H7 (cell line): ENCODE measurements around the gene DKK1. TPM values are rescaled to one million over a fixed set of nuclear protein-coding genes. Genes with fewer than 3 reads are reported as not detected.

Source experiments
- DNase-seq: peaks from one replicate; pipeline ENCODE4 v3.0.0; 2012
- H3K27me3 ChIP-seq: 2 replicates; pipeline ENCODE4 v1.6.0; 2011; ENCODE audit warnings: mild to moderate bottlenecking, low read length; ENCODE audit not compliant: control insufficient read depth, insufficient read depth
- H3K36me3 ChIP-seq: replicated peaks from 2 replicates; pipeline ENCODE4 v1.5.1; 2011; ENCODE audit warnings: low read length; ENCODE audit not compliant: control insufficient read depth, insufficient read depth
- H3K4me3 ChIP-seq: 2 replicates; pipeline ENCODE4 v1.5.1; 2011; ENCODE audit warnings: low read depth, mild to moderate bottlenecking, control low read depth, low read length, moderate library complexity; ENCODE audit not compliant: insufficient read depth
- total RNA-seq: library from RNA; depleted of rRNA; stranded (reverse); fragments of >200 nt; shearing (Covaris generic); gene quantifications from 2 replicates; pipeline ENCODE4 v1.2.3, GENCODE V29; 2014; rRNA removed

DKK1 gene, protein sequence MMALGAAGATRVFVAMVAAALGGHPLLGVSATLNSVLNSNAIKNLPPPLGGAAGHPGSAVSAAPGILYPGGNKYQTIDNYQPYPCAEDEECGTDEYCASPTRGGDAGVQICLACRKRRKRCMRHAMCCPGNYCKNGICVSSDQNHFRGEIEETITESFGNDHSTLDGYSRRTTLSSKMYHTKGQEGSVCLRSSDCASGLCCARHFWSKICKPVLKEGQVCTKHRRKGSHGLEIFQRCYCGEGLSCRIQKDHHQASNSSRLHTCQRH
- 1.0 and 1.3 TPM in 2 replicates for total RNA-seq

DNA sequence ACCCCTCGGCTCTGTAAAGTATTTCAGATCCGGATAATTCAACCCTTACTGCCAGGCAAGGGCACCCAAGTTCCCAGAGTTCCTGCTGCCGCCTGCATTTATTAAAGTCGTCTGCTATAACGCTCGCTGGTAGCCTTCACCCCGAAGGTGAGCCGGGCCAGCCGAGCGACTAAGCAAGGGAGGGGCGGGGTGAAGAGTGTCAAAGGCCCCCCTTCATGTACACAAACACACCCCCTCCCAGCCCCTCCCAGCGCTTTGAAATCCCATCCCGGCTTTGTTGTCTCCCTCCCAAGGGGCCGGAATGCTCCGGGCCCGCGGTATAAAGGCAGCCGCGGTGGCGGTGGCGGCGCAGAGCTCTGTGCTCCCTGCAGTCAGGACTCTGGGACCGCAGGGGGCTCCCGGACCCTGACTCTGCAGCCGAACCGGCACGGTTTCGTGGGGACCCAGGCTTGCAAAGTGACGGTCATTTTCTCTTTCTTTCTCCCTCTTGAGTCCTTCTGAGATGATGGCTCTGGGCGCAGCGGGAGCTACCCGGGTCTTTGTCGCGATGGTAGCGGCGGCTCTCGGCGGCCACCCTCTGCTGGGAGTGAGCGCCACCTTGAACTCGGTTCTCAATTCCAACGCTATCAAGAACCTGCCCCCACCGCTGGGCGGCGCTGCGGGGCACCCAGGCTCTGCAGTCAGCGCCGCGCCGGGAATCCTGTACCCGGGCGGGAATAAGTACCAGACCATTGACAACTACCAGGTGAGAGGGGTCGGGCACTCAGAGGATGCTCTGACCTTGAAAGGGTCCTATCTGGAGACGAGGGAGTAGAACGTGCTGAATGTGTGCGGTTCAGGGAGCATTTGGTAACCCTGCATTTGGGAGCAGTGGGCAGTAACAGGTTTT, at the start of gene DKK1:
Gene DKK1, plus strand, starts transcription at position 349 of the 889 bp plus-strand sequence. Its CDS starts 154 bp downstream, at position 503.
- peak within 1 kb of the TSS; percentile 52 for H3K4me3 ChIP-seq
- peak; percentile 88 for DNase-seq
- peaks cover 72% of the 10 kb centered on the region for H3K27me3 ChIP-seq
- no peaks in the 10 kb centered on the region for H3K36me3 ChIP-seq

DNA sequence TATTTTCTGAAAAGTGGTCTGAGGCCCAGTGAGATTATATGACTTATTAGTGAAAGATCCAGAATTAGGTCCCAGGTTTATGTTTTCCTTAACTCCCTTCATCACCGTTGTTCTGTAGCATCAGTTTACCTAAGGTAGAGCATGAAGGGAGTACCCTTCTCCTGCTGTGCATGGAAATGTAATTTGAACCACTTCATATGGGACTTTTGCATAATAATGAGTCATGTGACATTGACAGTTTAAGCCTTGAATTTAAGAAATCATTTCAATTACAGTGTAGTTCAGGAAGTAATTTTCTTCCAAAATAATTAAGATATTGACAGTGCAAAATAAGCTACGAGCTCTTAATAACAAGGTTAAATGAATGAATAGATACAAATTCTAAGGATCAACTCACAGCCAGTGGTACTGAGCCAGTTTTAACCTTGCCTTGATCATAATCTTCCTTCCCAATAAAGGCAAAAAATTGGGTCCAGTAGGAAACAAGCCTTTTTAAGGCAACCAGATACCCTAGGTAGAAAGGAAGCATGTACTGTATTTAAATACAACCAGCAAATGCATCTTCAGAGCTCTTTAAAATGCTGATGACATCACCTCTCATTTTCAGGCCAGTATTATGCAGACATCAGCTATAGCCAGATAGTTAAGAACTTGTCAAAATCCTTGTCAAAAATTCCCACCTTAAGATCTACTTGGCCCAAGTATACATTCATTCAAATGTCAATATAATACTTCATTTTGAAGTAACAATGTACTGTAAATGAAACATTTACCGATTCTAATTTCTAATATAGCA, 48.8 kb upstream of the DKK1 start:
- Histone ChIP-seq H3K4me3 (no peak overlapping the region), H3K27me3 (no peaks in the 10 kb centered on the region), H3K36me3 (no peaks in the 10 kb centered on the region)

GRCh38 chr10:52266858-52267257, 47.2 kb upstream of the DKK1 start:
- H3K36me3 ChIP-seq, result no peaks in the 10 kb centered on the region
- no peak overlapping the region for H3K4me3 ChIP-seq

More for the DNA sequence above, 48.8 kb upstream of the DKK1 start:
- no peak for DNase-seq

DNA sequence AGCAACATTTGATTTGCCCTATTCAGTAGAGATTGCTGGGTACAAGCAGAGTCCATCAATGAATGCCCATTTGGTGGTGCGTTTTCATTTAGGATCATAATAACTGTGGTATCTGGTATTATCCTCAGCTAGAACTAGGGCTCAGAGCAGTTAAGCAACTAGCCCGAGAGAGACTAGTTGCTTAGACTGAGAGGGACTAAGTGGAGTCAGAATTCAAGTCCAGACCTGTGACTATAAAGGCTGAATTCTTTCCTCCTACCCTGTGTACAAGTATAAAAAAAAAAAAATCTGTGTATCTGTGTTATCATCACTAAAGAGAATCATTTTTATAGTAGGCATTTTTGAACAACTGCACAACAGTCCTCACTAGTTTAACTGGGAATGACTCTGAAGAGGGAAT, 45.3 kb upstream of the DKK1 start:
- DNase-seq, result no peak
- no peak overlapping the region for H3K4me3 ChIP-seq
- H3K36me3 ChIP-seq, result no peaks in the 10 kb centered on the region
- no peaks in the 10 kb centered on the region for H3K27me3 ChIP-seq

More at GRCh38 chr10:52266858-52267257, 47.2 kb upstream of the DKK1 start:
- no peaks in the 10 kb centered on the region for H3K27me3 ChIP-seq
- no peak for DNase-seq

DNA sequence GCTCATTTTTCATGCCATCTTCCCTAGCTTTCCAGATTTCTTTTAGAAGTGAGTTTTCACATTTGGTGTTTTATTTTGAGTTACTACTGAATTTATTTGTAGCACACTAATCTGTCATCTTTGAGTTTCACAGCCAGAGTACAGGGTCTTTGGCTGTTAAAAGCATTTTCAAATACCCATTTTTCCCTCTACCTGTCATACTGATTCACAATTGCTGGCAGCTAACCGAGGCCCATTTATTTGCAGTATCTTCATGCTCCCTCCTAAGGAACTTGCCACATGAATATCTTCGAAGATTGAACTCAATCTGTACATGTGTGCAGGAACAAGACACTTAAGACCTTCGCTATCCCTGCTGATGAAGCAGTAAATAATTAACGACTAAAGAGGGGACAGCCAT, 44.8 kb upstream of the DKK1 start:
- H3K27me3 ChIP-seq, result no peaks in the 10 kb centered on the region
- H3K4me3 ChIP-seq, result no peak overlapping the region
- DNase-seq, result no peak
- H3K36me3 ChIP-seq, result no peaks in the 10 kb centered on the region

DNA sequence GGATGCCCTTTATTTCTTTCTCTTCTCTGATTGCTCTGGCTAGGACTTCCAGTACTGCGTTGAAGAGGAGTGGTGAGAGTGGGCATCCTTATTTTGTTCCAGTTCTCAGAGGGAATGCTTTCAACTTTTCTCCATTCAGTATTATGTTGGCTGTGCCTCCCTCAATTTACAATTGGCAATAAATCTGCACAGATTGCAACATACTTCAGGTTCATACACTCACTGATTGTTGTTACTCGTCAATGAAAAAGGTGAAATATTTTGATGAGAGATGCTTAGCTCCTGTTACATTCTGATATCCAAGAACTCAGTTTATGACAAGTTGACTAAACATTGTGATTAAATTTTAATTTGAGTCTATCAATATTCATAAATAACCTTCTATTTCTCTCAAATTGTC, 37.9 kb upstream of the DKK1 start:
- Histone ChIP-seq H3K4me3 (no peak overlapping the region), H3K36me3 (no peaks in the 10 kb centered on the region), H3K27me3 (no peaks in the 10 kb centered on the region)
- no peak for DNase-seq

DNA sequence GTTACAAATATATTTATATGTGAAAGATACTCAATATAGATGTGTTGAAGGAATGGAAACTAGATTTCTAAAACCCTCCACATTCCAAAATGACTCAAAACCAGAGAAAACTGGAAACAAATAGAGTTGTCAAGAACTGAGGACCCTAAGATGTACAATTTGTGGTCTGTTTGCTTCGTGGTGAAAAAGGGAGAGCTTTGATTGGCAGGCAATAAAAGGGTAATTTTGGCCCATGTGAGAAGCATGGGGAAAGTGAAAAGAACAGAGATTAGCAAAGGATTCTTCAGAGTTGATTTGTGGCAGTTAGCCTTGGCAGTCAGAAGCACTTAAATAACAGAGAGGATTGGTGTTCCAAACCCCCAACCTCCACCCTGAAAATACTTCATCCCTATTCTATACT, 37.1 kb upstream of the DKK1 start:
- no peak for DNase-seq
- Histone ChIP-seq H3K36me3 (no peaks in the 10 kb centered on the region), H3K27me3 (no peaks in the 10 kb centered on the region), H3K4me3 (no peak overlapping the region)

DNA sequence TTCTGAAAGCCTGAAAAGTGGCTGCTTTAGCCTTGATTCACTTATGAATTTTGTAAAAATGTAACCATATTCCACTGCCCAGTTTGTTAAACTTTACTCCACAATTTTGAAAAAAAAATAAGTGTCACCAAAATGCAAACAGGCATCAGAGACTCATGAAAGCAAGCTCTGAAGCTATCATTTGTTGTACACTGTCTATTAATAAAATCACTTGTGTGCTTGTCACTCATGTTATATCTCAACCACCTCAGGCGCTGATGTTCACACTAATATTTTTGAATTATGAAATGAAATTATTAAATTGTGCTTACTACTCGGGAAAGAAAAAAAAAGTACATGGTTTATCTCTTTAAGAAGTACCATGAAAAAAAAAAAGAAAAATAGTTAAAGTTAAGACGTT, 34.5 kb upstream of the DKK1 start:
- Histone ChIP-seq H3K4me3 (no peak overlapping the region), H3K27me3 (no peaks in the 10 kb centered on the region), H3K36me3 (no peaks in the 10 kb centered on the region)
- DNase-seq, result no peak

DNA sequence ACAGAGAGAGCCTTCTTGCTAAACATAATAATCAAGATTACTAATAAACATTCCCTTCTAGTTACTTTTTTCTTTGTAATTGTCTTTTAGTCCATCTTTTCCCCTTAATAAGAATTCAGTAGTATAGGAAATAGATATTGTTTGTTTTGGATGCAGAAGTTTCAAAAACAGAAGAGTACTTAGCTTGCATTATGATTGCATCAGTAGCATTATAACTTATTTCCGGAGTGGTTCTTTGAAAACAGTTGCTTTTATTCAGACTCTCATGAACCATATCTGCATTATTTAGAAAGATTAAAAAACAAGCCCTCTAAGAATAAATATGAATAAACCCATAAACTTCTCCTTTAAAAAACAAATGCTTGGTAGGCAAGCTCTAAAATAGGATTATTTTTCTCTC, 34.0 kb upstream of the DKK1 start:
- Histone ChIP-seq H3K36me3 (no peaks in the 10 kb centered on the region), H3K4me3 (no peak overlapping the region), H3K27me3 (no peaks in the 10 kb centered on the region)
- no peak for DNase-seq

- Histone ChIP-seq H3K36me3 (no peaks in the 10 kb centered on the region), H3K27me3 (no peaks in the 10 kb centered on the region), H3K4me3 (no peak overlapping the region)
- DNase-seq, result no peak
These were observed 30.9 kb upstream of the DKK1 start for GRCh38 chr10:52283174-52283573.

DNA sequence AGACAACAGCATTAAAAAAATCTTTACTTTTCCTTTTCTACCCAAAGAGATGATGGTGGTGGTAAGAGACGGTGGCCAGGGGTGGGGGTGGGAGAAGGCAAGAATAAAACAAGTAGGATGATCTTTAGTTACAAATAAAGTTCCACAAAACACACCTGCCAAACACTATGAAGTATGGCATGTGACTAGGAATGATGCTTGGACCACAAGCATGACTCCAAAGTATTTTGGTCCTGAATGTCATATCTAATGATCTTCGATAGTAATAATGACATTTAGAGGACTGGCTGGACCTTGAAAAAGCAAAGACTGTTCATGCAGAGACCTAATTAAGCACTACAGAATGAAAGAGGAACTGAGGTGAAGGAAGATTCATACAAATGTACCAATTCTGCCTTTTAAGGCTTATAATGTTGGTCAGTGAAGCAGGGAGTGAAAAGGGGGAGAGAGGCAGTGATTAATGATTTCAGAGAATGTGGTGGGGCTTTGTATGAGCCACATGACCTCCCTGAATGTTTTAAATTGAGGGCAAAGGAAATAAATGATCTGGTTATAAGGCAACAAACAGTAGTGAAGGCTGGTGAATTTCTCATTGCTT, 29.6 kb upstream of the DKK1 start:
- no peak for DNase-seq
- H3K27me3 ChIP-seq, result no peaks in the 10 kb centered on the region
- H3K4me3 ChIP-seq, result no peak overlapping the region
- no peaks in the 10 kb centered on the region for H3K36me3 ChIP-seq

DNA sequence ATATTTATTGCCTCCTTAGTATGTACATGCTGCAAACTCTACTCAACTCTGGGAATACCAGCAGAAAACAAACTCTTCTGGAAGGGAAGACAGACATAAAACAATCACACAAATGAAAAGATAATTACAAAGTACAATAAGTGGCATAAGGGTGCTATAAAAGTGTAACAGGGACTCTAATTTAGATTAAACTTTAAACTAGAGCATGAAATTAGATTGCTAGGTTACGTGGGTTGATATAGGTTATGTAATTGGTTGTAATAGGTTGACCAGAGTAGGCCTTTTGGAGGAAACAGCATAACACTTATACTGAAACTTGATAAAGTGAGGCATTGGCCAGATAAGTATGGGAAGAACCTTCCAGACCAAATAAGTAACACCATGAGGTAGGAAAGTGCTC, 26.2 kb upstream of the DKK1 start:
- Histone ChIP-seq H3K4me3 (no peak overlapping the region), H3K36me3 (no peaks in the 10 kb centered on the region), H3K27me3 (no peaks in the 10 kb centered on the region)
- no peak for DNase-seq

- DNase-seq, result no peak
- H3K4me3 ChIP-seq, result no peak overlapping the region
- no peaks in the 10 kb centered on the region for H3K27me3 ChIP-seq
- no peaks in the 10 kb centered on the region for H3K36me3 ChIP-seq
These were observed 16.3 kb upstream of the DKK1 start for GRCh38 chr10:52297747-52298146.

DNA sequence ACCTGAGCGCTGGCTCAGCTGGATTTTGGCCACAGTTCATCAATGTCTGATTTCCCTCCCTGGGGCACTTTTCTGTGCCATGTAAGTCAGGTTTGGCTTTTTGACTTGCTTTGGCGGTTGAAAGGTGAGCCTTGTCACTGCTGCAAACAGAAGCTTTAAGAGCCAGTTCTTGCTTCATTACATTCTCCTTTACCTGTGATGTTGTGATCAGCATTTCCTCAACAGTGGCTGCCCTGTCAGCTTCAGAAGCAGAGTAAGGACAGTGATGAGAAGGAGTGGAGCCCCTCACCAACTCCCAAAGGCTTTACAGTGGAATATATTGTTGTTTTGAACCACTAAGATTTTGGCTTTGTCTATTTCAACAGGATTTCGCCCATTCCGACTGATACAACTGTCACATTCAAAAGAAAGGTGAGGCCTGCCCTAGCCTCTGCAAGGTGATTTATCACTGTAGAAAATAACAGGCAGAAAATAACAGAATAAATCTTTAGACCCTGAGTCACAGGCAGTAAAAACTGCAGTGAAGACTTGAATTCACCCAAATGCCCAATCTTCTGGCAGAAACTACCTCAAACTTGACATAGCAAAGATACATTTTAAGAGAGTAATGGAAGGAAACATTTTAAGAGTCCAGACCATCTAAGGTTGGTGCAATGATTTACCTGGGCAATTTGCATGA, 13.3 kb upstream of the DKK1 start:
- H3K4me3 ChIP-seq, result no peak overlapping the region
- H3K36me3 ChIP-seq, result no peaks in the 10 kb centered on the region
- no peaks in the 10 kb centered on the region for H3K27me3 ChIP-seq
- no peak for DNase-seq
